GM18868 (cell line): ENCODE measurements around the gene KLK12.

Source experiments
- ATAC-seq: cut with Tn5 transposase; IDR thresholded peaks from one replicate; pipeline ENCODE4 v1.9.1; 2021; ENCODE audit warnings: mild to moderate bottlenecking, moderate library complexity; ENCODE audit not compliant: unreplicated experiment

The KLK12 gene

GRCh38 chr19:51034704-51035103, at the start of gene KLK12:
KLK12 (minus strand) TSS chr19:51035002; CDS start chr19:51034621, 381 bp downstream.
- ATAC-seq: no peak

- ATAC-seq: no peak
Measured at GRCh38 chr19:51084505-51084904, 49.7 kb upstream of the KLK12 start.

- ATAC-seq: no peak
Measured at GRCh38 chr19:51083783-51084182, 49.0 kb upstream of the KLK12 start.

DNA sequence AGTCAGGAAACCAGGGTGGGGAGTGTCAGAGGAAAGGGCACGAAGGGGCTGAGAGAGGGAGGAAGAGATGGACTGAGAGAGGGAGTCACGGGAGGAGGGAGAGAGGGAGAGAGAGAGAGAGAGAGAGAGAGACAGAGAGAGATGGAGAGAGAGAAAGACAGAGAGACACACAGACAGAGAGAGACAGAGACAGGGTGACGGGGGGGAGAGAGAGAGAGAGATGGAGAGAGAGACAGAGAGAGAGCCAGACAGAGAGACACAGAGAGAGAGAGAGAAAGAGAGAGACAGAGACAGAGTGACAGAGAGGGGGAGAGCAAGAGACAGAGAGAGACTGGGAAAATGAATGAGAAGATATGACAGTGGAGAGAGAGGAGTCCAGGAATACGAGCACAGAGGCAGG, 48.4 kb upstream of the KLK12 start:
- no peak for ATAC-seq

DNA sequence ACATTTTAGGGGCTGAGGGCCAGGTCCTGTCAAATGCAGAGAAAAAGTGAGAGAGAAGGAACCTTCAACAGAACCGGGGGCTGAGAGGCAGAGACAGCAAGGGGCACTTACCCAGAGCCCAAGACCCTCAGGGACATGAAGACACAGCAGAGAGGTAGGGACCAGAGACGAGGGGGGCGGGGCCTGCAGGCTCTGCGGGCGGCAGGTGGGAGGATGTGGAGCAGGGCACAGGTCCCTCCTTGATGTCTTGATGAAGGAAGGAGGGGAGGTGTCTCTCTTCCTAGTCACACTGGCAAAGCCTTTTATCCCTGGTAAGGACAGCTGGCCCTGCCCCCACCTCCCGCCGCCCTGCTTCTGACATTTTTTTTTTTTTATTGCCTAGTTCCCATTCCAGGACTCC, 47.8 kb upstream of the KLK12 start, which contains the start of gene KLK14:
TSS of gene KLK14 (minus strand) at position 277 of the 400 bp plus-strand sequence. CDS start at position 4, 273 bp downstream.
- ATAC-seq: no peak

DNA sequence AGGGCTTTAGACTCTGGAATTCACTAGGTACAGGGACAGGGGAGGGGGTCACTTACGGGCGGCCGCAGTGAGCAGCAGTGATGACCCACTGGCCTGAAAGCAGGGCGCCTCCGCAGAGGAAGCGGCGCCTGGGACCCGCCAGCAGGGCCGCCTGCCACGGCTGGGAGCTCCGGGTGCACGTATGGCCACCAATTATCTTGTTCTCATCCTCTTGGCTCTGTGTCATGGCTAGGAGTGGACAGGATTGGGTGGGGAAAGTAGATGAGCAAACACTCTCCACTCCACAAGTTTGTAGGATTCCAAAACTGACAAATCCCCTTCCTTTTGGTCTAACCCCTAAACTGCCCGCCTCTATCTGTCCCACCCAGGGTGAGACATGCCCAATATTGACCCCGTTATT, 46.7 kb upstream of the KLK12 start:
- ATAC-seq: no peak

DNA sequence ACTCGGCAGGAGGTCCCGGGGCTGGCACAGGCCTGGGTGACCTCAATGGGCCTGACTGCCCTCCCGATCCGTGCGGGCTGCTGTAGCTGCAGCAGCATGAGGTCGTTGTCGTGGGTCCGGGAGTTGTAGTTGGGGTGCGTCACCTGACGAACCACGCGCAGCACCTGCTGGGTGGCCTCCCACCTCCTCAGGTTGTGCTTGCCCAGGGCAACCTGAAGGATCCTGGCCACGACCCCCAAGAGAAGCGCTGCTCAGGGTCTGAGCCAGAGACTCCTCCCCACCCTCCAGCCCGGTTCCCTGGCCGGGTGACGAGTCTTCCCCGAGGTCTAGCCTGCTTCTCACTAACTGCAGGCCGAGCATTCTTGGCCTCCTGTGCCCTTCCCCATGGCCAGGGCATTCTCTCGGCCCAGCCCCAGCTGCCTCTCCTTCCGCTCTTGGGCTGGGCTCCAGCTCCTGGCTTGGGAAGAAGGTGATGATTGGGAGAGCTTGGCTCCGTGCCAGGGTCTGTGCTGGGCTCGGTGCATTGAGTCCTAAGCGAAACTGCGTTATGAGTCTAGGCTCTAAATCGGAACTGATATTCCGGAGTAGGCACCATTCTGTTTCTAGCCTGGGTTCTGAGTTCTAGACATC, 44.8 kb upstream of the KLK12 start:
- ATAC-seq: no peak

GRCh38 chr19:51078731-51079130, 43.9 kb upstream of the KLK12 start:
- ATAC-seq: no peak

DNA sequence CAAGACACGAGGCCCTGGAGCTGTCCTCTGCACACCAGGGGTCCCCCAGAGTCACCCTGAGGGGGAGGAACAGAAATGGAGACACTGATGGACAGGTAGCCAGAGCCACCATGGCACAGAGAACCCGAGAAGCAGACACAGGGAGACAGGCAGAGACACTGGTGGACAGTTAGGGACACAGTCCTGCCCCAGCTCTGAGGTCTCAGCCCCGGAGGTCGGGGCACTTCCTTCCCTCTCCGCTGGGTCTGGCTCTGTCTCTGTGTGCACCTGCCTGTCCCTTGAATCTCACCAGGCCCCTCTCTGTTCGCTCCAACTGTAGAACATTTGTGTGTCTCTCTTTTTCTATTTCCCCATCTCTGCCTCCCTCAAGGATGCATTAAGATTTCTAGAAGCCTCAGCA, 43.3 kb upstream of the KLK12 start:
- no peak for ATAC-seq

- no peak for ATAC-seq
Measured at GRCh38 chr19:51076631-51077213, 41.9 kb upstream of the KLK12 start.

- ATAC-seq: no peak
Measured at GRCh38 chr19:51075998-51076397, 41.2 kb upstream of the KLK12 start.

- no peak for ATAC-seq
Measured at GRCh38 chr19:51071095-51071405, 36.2 kb upstream of the KLK12 start.

DNA sequence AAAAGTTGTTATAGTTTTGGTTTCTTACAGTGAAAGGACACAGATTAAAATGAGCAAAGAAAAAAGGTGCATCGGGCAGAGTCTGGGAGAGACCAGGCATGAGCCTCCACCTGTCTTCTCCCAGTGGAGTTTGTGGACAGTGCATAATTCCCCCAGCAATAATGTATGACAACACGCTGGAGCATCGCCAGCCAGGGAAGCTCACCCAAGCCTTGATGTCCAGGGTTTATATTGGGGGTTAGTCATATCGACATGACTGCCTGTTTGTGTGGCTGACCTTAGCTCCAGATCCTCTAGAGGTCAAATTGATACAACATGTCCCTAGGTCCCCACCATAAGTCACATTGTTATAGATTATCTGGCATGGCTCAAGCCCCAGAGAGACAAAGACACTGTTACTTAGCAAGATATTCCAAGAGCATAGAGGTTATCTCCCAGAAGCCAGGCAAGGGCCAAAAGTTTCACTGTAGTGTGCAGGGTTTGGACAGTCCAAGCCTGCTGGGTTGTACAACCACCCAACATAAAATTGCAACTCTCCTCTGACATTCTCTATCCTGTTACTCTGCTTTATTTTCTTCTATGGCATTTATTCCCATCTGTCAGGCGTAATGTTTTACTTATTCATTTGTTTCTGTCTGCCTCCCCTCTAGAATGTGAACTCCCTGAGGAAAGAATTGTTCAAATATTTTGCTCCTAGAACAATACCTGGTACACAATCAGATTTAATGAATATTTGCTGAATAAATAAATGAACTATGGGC, 35.7 kb upstream of the KLK12 start:
- no peak for ATAC-seq

DNA sequence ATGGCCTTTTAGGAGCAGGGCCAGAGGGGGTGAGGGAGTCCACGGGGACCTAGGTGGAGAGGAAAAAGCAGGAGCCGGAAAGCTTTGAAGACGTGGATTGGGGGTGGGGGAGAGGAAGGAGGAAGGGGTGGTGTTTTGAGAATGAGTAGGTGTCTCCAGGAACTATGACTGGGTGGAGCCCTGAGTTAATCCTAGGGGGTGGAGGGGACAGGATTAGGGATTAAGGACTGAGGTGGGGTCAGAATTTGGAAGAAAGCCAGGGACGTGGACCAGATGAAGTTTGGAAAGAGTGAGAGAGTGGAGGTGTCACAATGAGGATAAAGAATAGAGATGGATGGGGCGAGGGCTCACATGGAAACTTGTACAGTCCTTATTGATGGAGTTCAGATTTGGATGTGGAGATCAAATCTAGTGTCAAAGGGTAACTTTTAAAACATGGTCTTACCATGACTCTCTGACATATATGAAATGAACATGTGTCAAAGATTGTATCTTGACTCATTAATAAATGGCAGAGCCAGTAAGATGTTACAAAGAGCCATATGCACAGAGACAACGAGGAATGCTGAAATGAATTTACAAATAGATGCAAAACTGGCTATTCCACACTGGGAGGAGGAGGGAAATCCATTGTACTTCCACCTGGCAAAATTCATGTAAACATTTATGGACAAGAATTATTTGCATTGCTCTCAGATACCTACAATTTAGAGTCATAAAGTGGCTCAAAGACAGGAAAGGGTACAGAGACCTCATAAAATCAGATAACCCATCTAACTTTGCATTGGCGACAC, 31.8 kb upstream of the KLK12 start:
- no peak for ATAC-seq

DNA sequence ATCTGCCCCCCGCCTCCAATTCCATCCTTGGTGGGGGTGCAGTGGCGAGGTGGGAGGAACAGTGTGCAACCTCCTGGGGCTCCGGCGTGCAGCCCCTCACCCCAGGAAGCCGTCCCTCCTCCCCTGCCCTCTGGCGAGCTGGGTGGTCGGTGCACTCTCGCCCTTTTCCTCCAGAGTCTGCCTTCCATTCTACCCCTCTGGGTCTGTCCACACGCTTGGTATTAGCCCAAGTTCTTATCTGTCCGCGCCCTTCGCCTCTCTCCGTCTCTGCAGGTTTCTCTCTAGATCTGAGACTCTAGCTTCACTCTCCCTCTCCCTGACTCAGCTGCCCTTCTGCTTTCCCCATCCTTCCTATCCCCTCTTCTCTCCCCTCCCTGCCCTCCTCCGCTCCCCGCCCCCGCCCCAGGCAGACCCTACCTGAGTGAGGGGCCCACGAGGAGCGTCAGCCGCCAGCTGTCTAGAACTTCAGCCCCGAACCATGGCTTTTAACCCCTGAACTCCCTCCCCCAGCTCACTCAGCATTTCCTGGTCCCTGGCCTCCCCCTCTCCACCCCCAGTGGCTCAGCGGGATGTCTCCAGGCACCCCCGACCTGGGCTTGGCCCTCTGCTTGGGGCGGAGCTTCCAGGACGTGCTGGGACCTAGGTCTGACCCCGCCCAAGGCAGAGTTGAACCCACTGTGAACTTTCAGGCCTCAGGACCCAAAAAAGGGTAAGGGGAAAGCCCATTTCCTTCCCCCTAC, 30.6 kb upstream of the KLK12 start:
- no peak for ATAC-seq

- ATAC-seq: no peak
Measured at GRCh38 chr19:51064534-51065220, 29.9 kb upstream of the KLK12 start, which contains the start of gene KLK13. KLK13 (minus strand) TSS chr19:51065092; CDS start chr19:51065067, 25 bp downstream.

- no peak for ATAC-seq
Measured at GRCh38 chr19:51063664-51064063, 28.9 kb upstream of the KLK12 start.

DNA sequence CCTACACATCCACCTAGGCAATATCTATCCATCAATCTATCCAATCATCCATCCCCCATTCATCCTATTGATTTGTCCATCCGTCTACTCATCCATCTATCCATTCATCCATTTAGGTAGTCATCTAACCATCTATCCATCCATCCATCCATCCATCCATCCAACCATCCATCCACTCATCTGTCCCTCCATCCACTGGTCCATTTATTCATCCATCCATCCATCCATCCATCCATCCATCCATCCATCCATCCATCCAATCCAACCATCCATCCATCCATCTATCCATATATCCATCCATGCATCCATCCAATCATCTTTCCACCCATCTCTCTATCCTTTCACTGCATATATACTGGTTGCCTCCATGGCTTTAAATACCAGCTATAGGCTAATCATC, 26.2 kb upstream of the KLK12 start:
- no peak for ATAC-seq

DNA sequence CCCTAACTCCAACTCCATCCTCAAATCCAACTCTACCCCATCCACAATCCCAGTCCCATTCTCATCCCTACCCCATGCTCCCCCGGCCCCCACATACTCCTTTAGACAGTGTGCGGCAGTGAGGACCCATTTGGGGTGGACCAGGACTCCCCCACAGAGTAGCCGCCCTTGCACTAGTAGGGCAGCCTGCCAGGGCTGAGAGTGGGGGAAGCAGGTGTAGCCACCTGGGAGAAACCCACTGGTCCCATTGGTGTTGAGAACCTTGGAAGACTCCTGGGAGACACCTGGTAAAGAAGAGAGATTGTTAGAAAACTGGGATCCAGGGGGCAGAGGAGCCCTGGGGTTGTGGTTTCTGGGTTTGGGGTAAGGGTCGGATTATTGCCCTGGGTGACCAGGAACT, 25.5 kb upstream of the KLK12 start:
- no peak for ATAC-seq

DNA sequence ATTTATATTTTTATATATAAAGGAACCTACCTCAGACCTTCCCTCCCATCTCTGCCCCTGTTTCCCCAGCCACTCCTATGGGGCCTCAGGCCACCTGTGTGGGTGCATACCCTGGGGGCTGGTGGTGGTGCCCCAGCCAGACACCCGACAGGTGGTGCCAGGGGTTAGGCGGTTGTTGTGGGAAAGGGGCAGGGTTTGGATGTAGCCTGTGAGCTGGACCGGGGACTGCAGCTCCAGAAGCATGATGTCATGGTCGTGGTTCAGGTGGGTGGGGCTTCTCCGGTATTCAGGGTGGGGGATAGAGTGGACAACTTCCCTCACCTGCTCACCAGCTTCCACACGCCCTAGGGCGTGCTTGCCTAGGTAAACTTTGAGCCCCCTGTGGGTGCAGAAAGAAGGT, 24.9 kb upstream of the KLK12 start:
- no peak for ATAC-seq
